Myocyte (in vitro differentiated cells): ENCODE data around the gene ACE2. TPM values are rescaled to one million over a fixed set of nuclear protein-coding genes. Genes with fewer than 3 reads are reported as not detected.
A peak's percentile ranks its signal among the peaks of the same experiment; 100 is the strongest.

Experiments used
- DNase-seq: peaks from one replicate; pipeline ENCODE4 v3.0.0-alpha.2; 2012; ENCODE audit warnings: low read depth
- total RNA-seq: library from RNA; depleted of rRNA; stranded (reverse); fragments of >200 nt; gene quantifications from 2 replicates; pipeline ENCODE4 v1.2.3, GENCODE V29; 2014

Gene ACE2
- total RNA-seq, 1 donor from 2014 or later = not detected

- no peak for DNase-seq
Observed at GRCh38 chrX:15576019-15576418, 24.7 kb downstream of the ACE2 start.

- no peak for DNase-seq
Observed at GRCh38 chrX:15574017-15574416, 26.7 kb downstream of the ACE2 start.

- no peak for DNase-seq
Observed at GRCh38 chrX:15570145-15570544, 30.6 kb downstream of the ACE2 start.

GRCh38 chrX:15567886-15568616 lies 32.7 kb downstream of the ACE2 start:
- no peak for DNase-seq

- no peak for DNase-seq
Observed at GRCh38 chrX:15567267-15567666, 33.5 kb downstream of the ACE2 start.

- no peak for DNase-seq
Observed at GRCh38 chrX:15566244-15566643, 34.5 kb downstream of the ACE2 start.

- peak; percentile 37 for DNase-seq
Observed at GRCh38 chrX:15564981-15565579, 35.7 kb downstream of the ACE2 start.

GRCh38 chrX:15563056-15563455 lies 37.7 kb downstream of the ACE2 start:
- DNase-seq = no peak

- no peak for DNase-seq
Observed at GRCh38 chrX:15560924-15561323, 39.8 kb downstream of the ACE2 start.

- DNase-seq = no peak
Observed at GRCh38 chrX:15559227-15559626, 41.5 kb downstream of the ACE2 start.

GRCh38 chrX:15549189-15550012 lies 51.4 kb downstream of the ACE2 start:
- no peak for DNase-seq

GRCh38 chrX:15547356-15547755 lies 53.4 kb downstream of the ACE2 start:
- DNase-seq = no peak

- DNase-seq = no peak
Observed at GRCh38 chrX:15546745-15547144, 54.0 kb downstream of the ACE2 start.

- DNase-seq = no peak
Observed at GRCh38 chrX:15530318-15530717, 70.4 kb downstream of the ACE2 start.

- no peak for DNase-seq
Observed at GRCh38 chrX:15529165-15529564, 71.6 kb downstream of the ACE2 start.

- no peak for DNase-seq
Observed at GRCh38 chrX:15525664-15526416, 74.9 kb downstream of the ACE2 start.

- DNase-seq = peak; percentile 2
Observed at GRCh38 chrX:15524417-15524816, 76.3 kb downstream of the ACE2 start.

GRCh38 chrX:15523088-15523487 lies 77.7 kb downstream of the ACE2 start:
- DNase-seq = no peak

- no peak for DNase-seq
Observed at GRCh38 chrX:15522464-15522863, 78.3 kb downstream of the ACE2 start.

- DNase-seq = no peak
Observed at GRCh38 chrX:15515931-15516330, 84.8 kb downstream of the ACE2 start.

- DNase-seq = no peak
Observed at GRCh38 chrX:15514279-15514678, 86.5 kb downstream of the ACE2 start.
